Activated T-helper 1 cell treated with Interleukin-2 at 50 U/mL for 16 hours (primary cell): ENCODE measurements around the gene BCOR.

ENCODE experiments used
- DNase-seq: peaks from one replicate; pipeline ENCODE4 v3.0.0-alpha.2; 2020; ENCODE audit warnings: low read depth

Gene BCOR

GRCh38 chrX:40084471-40085101, 13.2 kb downstream of the BCOR start:
- DNase-seq, result no peak

- DNase-seq, result no peak
These were observed 13.8 kb downstream of the BCOR start for GRCh38 chrX:40083979-40084359.

GRCh38 chrX:40083120-40083978, 14.4 kb downstream of the BCOR start:
- no peak for DNase-seq

GRCh38 chrX:40082447-40083119, 15.2 kb downstream of the BCOR start:
- DNase-seq, result no peak

- DNase-seq, result no peak
These were observed 16.1 kb downstream of the BCOR start for GRCh38 chrX:40081679-40082068.

GRCh38 chrX:40080894-40081678, 16.7 kb downstream of the BCOR start:
- DNase-seq, result no peak

GRCh38 chrX:40079572-40079971, 18.2 kb downstream of the BCOR start:
- no peak for DNase-seq

- no peak for DNase-seq
These were observed 19.1 kb downstream of the BCOR start for GRCh38 chrX:40078489-40079227.

- no peak for DNase-seq
These were observed 19.9 kb downstream of the BCOR start for GRCh38 chrX:40077906-40078305.

- no peak for DNase-seq
These were observed 20.8 kb downstream of the BCOR start for GRCh38 chrX:40076750-40077575.

GRCh38 chrX:40074959-40075332, 22.8 kb downstream of the BCOR start:
- DNase-seq, result no peak

- DNase-seq, result no peak
These were observed 23.4 kb downstream of the BCOR start for GRCh38 chrX:40074080-40074958.

GRCh38 chrX:40073439-40074054, 24.2 kb downstream of the BCOR start:
- no peak for DNase-seq

GRCh38 chrX:40072246-40072645, 25.5 kb downstream of the BCOR start:
- no peak for DNase-seq

- no peak for DNase-seq
These were observed 29.7 kb downstream of the BCOR start for GRCh38 chrX:40068048-40068447.

GRCh38 chrX:40066700-40067099, 31.1 kb downstream of the BCOR start:
- no peak for DNase-seq

- no peak for DNase-seq
These were observed 32.3 kb downstream of the BCOR start for GRCh38 chrX:40065296-40066046.

GRCh38 chrX:40064055-40064597, 33.6 kb downstream of the BCOR start:
- no peak for DNase-seq
